ENCODE data around the gene LCE2A. TPM values are rescaled to one million over a fixed set of nuclear protein-coding genes. Genes with fewer than 3 reads are reported as not detected.
"Not testable (repeated sequence)": the region's sequence is repeated elsewhere in the genome, so short reads cannot be mapped to it uniquely, and the experiment has no call there.

Gene LCE2A
- total RNA-seq, 2 experiments from 2014 or later: not detected

GRCh38 chr1:152685823-152686222 is 12.3 kb upstream of the LCE2A start, which contains the start of gene LCE2B:
TSS of gene LCE2B (plus strand) at chr1:152686123. CDS start at chr1:152686844, 721 bp downstream.
- H3K36me3 Mint-ChIP-seq; intact Hi-C loops (cut with micrococcal nuclease); H3K4me1 Mint-ChIP-seq (ENCODE audit: low read depth); DNase-seq; H3K4me3 Mint-ChIP-seq; POLR2A ChIA-PET; H3K9me3 Mint-ChIP-seq; CTCF ChIA-PET; H3K27ac Mint-ChIP-seq: not testable (repeated sequence)
- H3K27me3 Mint-ChIP-seq: peaks cover 35% of the 10 kb centered on the region

GRCh38 chr1:152699746-152700145 is 1.6 kb downstream of the LCE2A start:
- intact Hi-C loops (cut with micrococcal nuclease): no loop called here
- DNase-seq: no peak
- H3K9me3 Mint-ChIP-seq: peaks cover 5% of the 10 kb centered on the region
- no peak overlapping the region for H3K27ac Mint-ChIP-seq
- peaks cover 7% of the 10 kb centered on the region for H3K27me3 Mint-ChIP-seq
- H3K36me3 Mint-ChIP-seq: no peaks in the 10 kb centered on the region
- CTCF ChIA-PET: no interaction called here
- no peak overlapping the region for H3K4me3 Mint-ChIP-seq
- POLR2A ChIA-PET: no interaction called here
- H3K4me1 Mint-ChIP-seq (ENCODE audit: low read depth): no peaks in the 10 kb centered on the region

- Mint-ChIP-seq H3K4me3 (no peak within 1 kb of the TSS), H3K27me3 (peaks cover 21% of the 10 kb centered on the region), H3K4me1 (ENCODE audit: low read depth) (no peaks in the 10 kb centered on the region), H3K9me3 (peaks cover 5% of the 10 kb centered on the region), H3K36me3 (no peaks in the 10 kb centered on the region), H3K27ac (no peak within 1 kb of the TSS)
- POLR2A ChIA-PET: no interaction called here
- intact Hi-C loops (cut with micrococcal nuclease): no loop called here
- DNase-seq: no peak
- CTCF ChIA-PET: no interaction called here
These were observed 9.7 kb downstream of the LCE2A start, which contains the start of gene LCE4A for GRCh38 chr1:152707860-152708259. TSS of gene LCE4A (plus strand) at chr1:152708160. CDS start at chr1:152709076, 916 bp downstream.

- H3K27ac Mint-ChIP-seq: no peak overlapping the region
- ChIA-PET CTCF (no interaction called here), POLR2A (no interaction called here)
- intact Hi-C loops (cut with micrococcal nuclease): no loop called here
- H3K4me3 Mint-ChIP-seq: no peak overlapping the region
- H3K9me3 Mint-ChIP-seq: peaks cover 8% of the 10 kb centered on the region
- DNase-seq: no peak
- H3K4me1 Mint-ChIP-seq (ENCODE audit: low read depth): no peaks in the 10 kb centered on the region
- H3K36me3 Mint-ChIP-seq: no peaks in the 10 kb centered on the region
- peaks cover 13% of the 10 kb centered on the region for H3K27me3 Mint-ChIP-seq
These were observed 20.1 kb downstream of the LCE2A start for GRCh38 chr1:152718238-152718637.

GRCh38 chr1:152725261-152725660 is 27.1 kb downstream of the LCE2A start:
- H3K4me3 Mint-ChIP-seq: no peak overlapping the region
- no peak overlapping the region for H3K27ac Mint-ChIP-seq
- no peaks in the 10 kb centered on the region for H3K4me1 Mint-ChIP-seq (ENCODE audit: low read depth)
- POLR2A ChIA-PET: no interaction called here
- CTCF ChIA-PET: no interaction called here
- no peaks in the 10 kb centered on the region for H3K36me3 Mint-ChIP-seq
- no peak for DNase-seq
- peaks cover 9% of the 10 kb centered on the region for H3K27me3 Mint-ChIP-seq
- no peaks in the 10 kb centered on the region for H3K9me3 Mint-ChIP-seq
- intact Hi-C loops (cut with micrococcal nuclease): no loop called here

- POLR2A ChIA-PET: no interaction called here
- Mint-ChIP-seq H3K9me3 (no peaks in the 10 kb centered on the region), H3K36me3 (no peaks in the 10 kb centered on the region), H3K4me3 (no peak overlapping the region), H3K27ac (no peak overlapping the region), H3K4me1 (ENCODE audit: low read depth) (no peaks in the 10 kb centered on the region), H3K27me3 (peaks cover 6% of the 10 kb centered on the region)
- CTCF ChIA-PET: no interaction called here
- DNase-seq: no peak
- intact Hi-C loops (cut with micrococcal nuclease): no loop called here
These were observed 30.8 kb downstream of the LCE2A start for GRCh38 chr1:152728986-152729385.

GRCh38 chr1:152735648-152736047 is 37.5 kb downstream of the LCE2A start:
- CTCF ChIA-PET: interaction anchor here (0.6 kb wide), 1 partner anchor 247 kb away, joined by 3 read pairs; no protein-coding TSS in a partner anchor
- peaks cover 8% of the 10 kb centered on the region for H3K27me3 Mint-ChIP-seq
- POLR2A ChIA-PET: no interaction called here
- no peak overlapping the region for H3K4me3 Mint-ChIP-seq
- no peak overlapping the region for H3K27ac Mint-ChIP-seq
- no peaks in the 10 kb centered on the region for H3K36me3 Mint-ChIP-seq
- intact Hi-C loops (cut with micrococcal nuclease): no loop called here
- H3K4me1 Mint-ChIP-seq (ENCODE audit: low read depth): no peaks in the 10 kb centered on the region
- DNase-seq: no peak
- no peaks in the 10 kb centered on the region for H3K9me3 Mint-ChIP-seq

GRCh38 chr1:152737997-152738396 is 39.9 kb downstream of the LCE2A start:
- no peaks in the 10 kb centered on the region for H3K36me3 Mint-ChIP-seq
- peaks cover 14% of the 10 kb centered on the region for H3K27me3 Mint-ChIP-seq
- no peak overlapping the region for H3K27ac Mint-ChIP-seq
- no peak for DNase-seq
- H3K4me1 Mint-ChIP-seq (ENCODE audit: low read depth): no peaks in the 10 kb centered on the region
- H3K9me3 Mint-ChIP-seq: no peaks in the 10 kb centered on the region
- CTCF ChIA-PET: no interaction called here
- H3K4me3 Mint-ChIP-seq: no peak overlapping the region
- POLR2A ChIA-PET: no interaction called here
- intact Hi-C loops (cut with micrococcal nuclease): no loop called here

GRCh38 chr1:152739841-152740240 is 41.7 kb downstream of the LCE2A start:
- no peak for DNase-seq
- intact Hi-C loops (cut with micrococcal nuclease): no loop called here
- Mint-ChIP-seq H3K4me1 (ENCODE audit: low read depth) (no peaks in the 10 kb centered on the region), H3K27ac (no peak overlapping the region), H3K9me3 (no peaks in the 10 kb centered on the region), H3K4me3 (no peak overlapping the region), H3K36me3 (no peaks in the 10 kb centered on the region), H3K27me3 (peaks cover 18% of the 10 kb centered on the region)
- POLR2A ChIA-PET: no interaction called here
- CTCF ChIA-PET: no interaction called here

GRCh38 chr1:152741656-152742055 is 43.5 kb downstream of the LCE2A start:
- intact Hi-C loops (cut with micrococcal nuclease): no loop called here
- peaks cover 23% of the 10 kb centered on the region for H3K27me3 Mint-ChIP-seq
- H3K4me1 Mint-ChIP-seq (ENCODE audit: low read depth): no peaks in the 10 kb centered on the region
- H3K27ac Mint-ChIP-seq: no peak overlapping the region
- no peaks in the 10 kb centered on the region for H3K9me3 Mint-ChIP-seq
- ChIA-PET POLR2A (no interaction called here), CTCF (no interaction called here)
- DNase-seq: no peak
- H3K4me3 Mint-ChIP-seq: no peak overlapping the region
- no peaks in the 10 kb centered on the region for H3K36me3 Mint-ChIP-seq

GRCh38 chr1:152743371-152744145 is 45.4 kb downstream of the LCE2A start:
- no peaks in the 10 kb centered on the region for H3K36me3 Mint-ChIP-seq
- ChIA-PET CTCF (no interaction called here), POLR2A (no interaction called here)
- no peak overlapping the region for H3K27ac Mint-ChIP-seq
- H3K4me1 Mint-ChIP-seq (ENCODE audit: low read depth): no peaks in the 10 kb centered on the region
- H3K27me3 Mint-ChIP-seq: peaks cover 23% of the 10 kb centered on the region
- no peak for DNase-seq
- intact Hi-C loops (cut with micrococcal nuclease): no loop called here
- no peak overlapping the region for H3K4me3 Mint-ChIP-seq
- no peaks in the 10 kb centered on the region for H3K9me3 Mint-ChIP-seq

- no peaks in the 10 kb centered on the region for H3K4me1 Mint-ChIP-seq (ENCODE audit: low read depth)
- DNase-seq: no peak
- H3K27ac Mint-ChIP-seq: no peak overlapping the region
- H3K36me3 Mint-ChIP-seq: no peaks in the 10 kb centered on the region
- POLR2A ChIA-PET: no interaction called here
- CTCF ChIA-PET: interaction anchor here (0.9 kb wide), 1 partner anchor 92 kb away, joined by 3 read pairs; no protein-coding TSS in a partner anchor
- H3K9me3 Mint-ChIP-seq: no peaks in the 10 kb centered on the region
- no peak overlapping the region for H3K4me3 Mint-ChIP-seq
- intact Hi-C loops (cut with micrococcal nuclease): no loop called here
- H3K27me3 Mint-ChIP-seq: peaks cover 25% of the 10 kb centered on the region
These were observed 47.2 kb downstream of the LCE2A start for GRCh38 chr1:152745289-152745704.

GRCh38 chr1:152745765-152746444 is 47.8 kb downstream of the LCE2A start:
- DNase-seq: no peak
- CTCF ChIA-PET: no interaction called here
- intact Hi-C loops (cut with micrococcal nuclease): no loop called here
- Mint-ChIP-seq H3K27me3 (peaks cover 28% of the 10 kb centered on the region), H3K4me3 (no peak overlapping the region), H3K9me3 (no peaks in the 10 kb centered on the region), H3K36me3 (no peaks in the 10 kb centered on the region), H3K27ac (no peak overlapping the region), H3K4me1 (ENCODE audit: low read depth) (no peaks in the 10 kb centered on the region)
- POLR2A ChIA-PET: no interaction called here
